PFSK-1 (cell line): ENCODE measurements around the gene PLEKHM3.

Experiments used
- POLR2AphosphoS5 ChIP-seq: IDR thresholded peaks from 2 replicates; pipeline ENCODE4 v1.6.1; 2012; ENCODE audit warnings: low read depth, mild to moderate bottlenecking, control low read depth, low read length, moderate library complexity
- TF ChIP-seq, protein P1 (sequence below), 2 experiments: IDR thresholded peaks; 2 replicates each; pipeline versions ENCODE4 v1.6.1 to v1.8.0; 2011 to 2012; ENCODE audit warnings: low read depth in 2 of 2, low read length in 2 of 2, control low read depth in 1 of 2, inconsistent platforms in 1 of 2, mild to moderate bottlenecking in 1 of 2, moderate library complexity in 1 of 2; ENCODE audit not compliant: insufficient read depth in 1 of 2

DNA sequence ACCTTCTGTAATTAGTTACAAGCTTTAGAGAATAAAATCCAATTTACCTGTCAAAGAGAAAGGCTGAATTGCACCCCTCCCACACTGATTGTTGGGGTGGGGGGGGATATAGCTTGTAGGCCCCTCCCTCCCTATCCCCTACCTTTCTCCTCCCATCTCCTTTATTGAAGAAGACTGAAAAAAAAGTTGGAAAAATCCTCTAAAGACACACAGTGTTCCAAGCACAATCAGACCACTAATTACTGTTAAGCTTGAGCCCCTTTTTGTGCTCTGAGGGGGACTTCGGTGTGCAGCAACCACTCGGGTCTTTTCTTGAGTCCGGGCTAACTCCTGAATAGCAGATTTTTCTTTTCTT, 212.6 kb downstream of the PLEKHM3 start:
- TF ChIP-seq, protein P1, sequence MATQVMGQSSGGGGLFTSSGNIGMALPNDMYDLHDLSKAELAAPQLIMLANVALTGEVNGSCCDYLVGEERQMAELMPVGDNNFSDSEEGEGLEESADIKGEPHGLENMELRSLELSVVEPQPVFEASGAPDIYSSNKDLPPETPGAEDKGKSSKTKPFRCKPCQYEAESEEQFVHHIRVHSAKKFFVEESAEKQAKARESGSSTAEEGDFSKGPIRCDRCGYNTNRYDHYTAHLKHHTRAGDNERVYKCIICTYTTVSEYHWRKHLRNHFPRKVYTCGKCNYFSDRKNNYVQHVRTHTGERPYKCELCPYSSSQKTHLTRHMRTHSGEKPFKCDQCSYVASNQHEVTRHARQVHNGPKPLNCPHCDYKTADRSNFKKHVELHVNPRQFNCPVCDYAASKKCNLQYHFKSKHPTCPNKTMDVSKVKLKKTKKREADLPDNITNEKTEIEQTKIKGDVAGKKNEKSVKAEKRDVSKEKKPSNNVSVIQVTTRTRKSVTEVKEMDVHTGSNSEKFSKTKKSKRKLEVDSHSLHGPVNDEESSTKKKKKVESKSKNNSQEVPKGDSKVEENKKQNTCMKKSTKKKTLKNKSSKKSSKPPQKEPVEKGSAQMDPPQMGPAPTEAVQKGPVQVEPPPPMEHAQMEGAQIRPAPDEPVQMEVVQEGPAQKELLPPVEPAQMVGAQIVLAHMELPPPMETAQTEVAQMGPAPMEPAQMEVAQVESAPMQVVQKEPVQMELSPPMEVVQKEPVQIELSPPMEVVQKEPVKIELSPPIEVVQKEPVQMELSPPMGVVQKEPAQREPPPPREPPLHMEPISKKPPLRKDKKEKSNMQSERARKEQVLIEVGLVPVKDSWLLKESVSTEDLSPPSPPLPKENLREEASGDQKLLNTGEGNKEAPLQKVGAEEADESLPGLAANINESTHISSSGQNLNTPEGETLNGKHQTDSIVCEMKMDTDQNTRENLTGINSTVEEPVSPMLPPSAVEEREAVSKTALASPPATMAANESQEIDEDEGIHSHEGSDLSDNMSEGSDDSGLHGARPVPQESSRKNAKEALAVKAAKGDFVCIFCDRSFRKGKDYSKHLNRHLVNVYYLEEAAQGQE (IDR thresholded peaks at IDR 0.05; ENCODE audit: insufficient read depth in 1 of 2, low read depth in 2 of 2, low read length in 2 of 2) = no peak
- no peak for TF ChIP-seq POLR2AphosphoS5
